Smooth muscle cell (in vitro differentiated cells): ENCODE results near the gene ACTRT2. TPM values are rescaled to one million over a fixed set of nuclear protein-coding genes. Genes with fewer than 3 reads are reported as not detected.

Source experiments
- DNase-seq: peaks from one replicate; lab custom pipeline; 2025; ENCODE audit not compliant: unreplicated experiment; lab: John Stamatoyannopoulos, UW
- H2AFZ ChIP-seq: fragments of 200-600 bp; sonication (generic); 2 replicates; pipeline ENCODE4 v1.6.0; 2016; ENCODE audit warnings: antibody characterized with exemption, low read depth, mild to moderate bottlenecking
- H3F3A ChIP-seq: fragments of 200-600 bp; sonication (generic); 2 replicates; pipeline ENCODE4 v1.6.0; 2017; ENCODE audit warnings: antibody characterized with exemption, low read depth
- H3K27ac ChIP-seq: fragments of 200-600 bp; sonication (generic); 2 replicates; pipeline ENCODE4 v1.5.1; 2016; ENCODE audit warnings: low read depth, mild to moderate bottlenecking
- H3K27me3 ChIP-seq: fragments of 200-600 bp; sonication (generic); 2 replicates; pipeline ENCODE4 v1.6.1; 2016; ENCODE audit warnings: low read depth, mild to moderate bottlenecking
- H3K36me3 ChIP-seq: fragments of 200-600 bp; sonication (generic); 2 replicates; pipeline ENCODE4 v1.5.1; 2016; ENCODE audit warnings: low read depth
- H3K4me1 ChIP-seq: fragments of 200-600 bp; sonication (generic); 2 replicates; pipeline ENCODE4 v1.5.1; 2016; ENCODE audit warnings: low read depth
- H3K4me2 ChIP-seq: fragments of 200-600 bp; sonication (generic); 2 replicates; pipeline ENCODE4 v1.6.0; 2016; ENCODE audit warnings: mild to moderate bottlenecking
- H3K4me3 ChIP-seq: fragments of 200-600 bp; sonication (generic); 2 replicates; pipeline ENCODE4 v1.5.1; 2016; ENCODE audit warnings: mild to moderate bottlenecking
- H3K79me2 ChIP-seq: fragments of 200-600 bp; sonication (generic); 2 replicates; pipeline ENCODE4 v1.6.0; 2016; ENCODE audit warnings: low read depth, mild to moderate bottlenecking
- H3K9ac ChIP-seq: fragments of 200-600 bp; sonication (generic); 2 replicates; pipeline ENCODE4 v1.6.0; 2016; ENCODE audit warnings: low read depth
- H3K9me3 ChIP-seq: fragments of 200-600 bp; sonication (generic); replicated peaks from 2 replicates; pipeline ENCODE4 v1.5.1; 2016; ENCODE audit warnings: low read depth
- H4K20me1 ChIP-seq: fragments of 200-600 bp; sonication (generic); 2 replicates; pipeline ENCODE4 v1.6.0; 2016; ENCODE audit warnings: low read depth
- CTCF ChIP-seq: fragments of 200-600 bp; sonication (generic); IDR thresholded peaks from 2 replicates; pipeline ENCODE4 v1.5.1; 2017; ENCODE audit warnings: borderline replicate concordance, mild to moderate bottlenecking, antibody characterized with exemption; ENCODE audit not compliant: insufficient read depth, poor library complexity, severe bottlenecking
- WGBS: methylation state at CpG from one replicate; pipeline ENCODE4 v1.1.7; 2016; ENCODE audit warnings: low lambda C conversion rate; 5-methylcytosine and 5-hydroxymethylcytosine counted together
- polyA plus RNA-seq: library from polyadenylated mRNA; unstranded; fragments of >200 nt; fragmentation: Nextera tagmentation; extraction: Ambion mirVana; gene quantifications from 2 replicates; pipeline ENCODE4 v1.2.1, GENCODE V29; 2016
- total RNA-seq: library from RNA; depleted of rRNA; stranded (reverse); fragments of >200 nt; gene quantifications from 2 replicates; pipeline ENCODE4 v1.2.3, GENCODE V29; 2014

ACTRT2 gene
- total and polyA plus RNA-seq, 2 experiments from 2014 or later = not detected

GRCh38 chr1:2989976-2990375 lies 31.3 kb upstream of the ACTRT2 start:
- H3K4me2 ChIP-seq = no peak overlapping the region
- DNase-seq = no peak
- no peak overlapping the region for H3K4me3 ChIP-seq
- no peaks in the 10 kb centered on the region for H3F3A ChIP-seq
- no peak overlapping the region for H3K27ac ChIP-seq
- H3K4me1 ChIP-seq = no peaks in the 10 kb centered on the region
- H4K20me1 ChIP-seq = no peaks in the 10 kb centered on the region
- WGBS = 83% methylated on average over 7 of the region's 7 CpGs
- H3K9me3 ChIP-seq = no peaks in the 10 kb centered on the region
- TF ChIP-seq CTCF = no peak
- no peaks in the 10 kb centered on the region for H3K27me3 ChIP-seq
- H3K79me2 ChIP-seq = no peaks in the 10 kb centered on the region
- no peak overlapping the region for H3K9ac ChIP-seq
- H3K36me3 ChIP-seq = no peaks in the 10 kb centered on the region
- H2AFZ ChIP-seq = no peak overlapping the region

DNA sequence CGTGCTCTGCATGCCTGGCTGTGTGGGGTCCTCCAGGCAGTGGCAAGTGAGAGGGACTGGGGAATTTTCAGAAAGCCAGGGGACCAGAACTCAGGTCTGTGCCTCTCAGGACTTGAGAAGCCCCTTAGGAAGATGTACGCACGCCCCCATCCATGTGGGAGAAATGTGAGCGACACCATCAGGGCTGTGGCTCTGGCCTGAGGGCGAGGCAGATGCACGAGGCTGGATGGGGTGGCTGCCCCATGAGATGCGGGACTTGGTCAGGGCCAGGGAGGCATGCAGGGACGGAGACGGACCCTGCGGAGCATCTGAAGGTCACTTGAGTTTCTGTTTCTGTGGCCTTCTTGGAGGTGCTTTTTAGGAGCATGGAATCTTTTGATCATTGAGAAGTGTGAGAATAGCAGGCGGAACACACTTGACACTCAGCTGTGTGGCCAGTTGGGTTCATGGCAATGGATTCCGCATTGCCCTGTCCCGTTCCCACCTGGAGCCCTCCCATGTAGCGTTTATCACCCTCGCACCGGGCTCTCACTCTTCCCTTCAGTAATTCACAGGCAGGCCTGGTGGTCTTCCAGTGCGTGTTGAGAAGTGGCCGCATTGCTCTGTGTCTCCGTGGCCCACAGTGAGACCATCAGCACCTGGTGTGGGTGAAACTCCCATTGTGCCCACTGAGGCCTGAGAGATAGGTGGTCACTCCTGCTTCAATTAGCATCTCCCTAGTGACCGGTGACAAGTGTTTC lies 30.7 kb upstream of the ACTRT2 start:
- no peaks in the 10 kb centered on the region for H3K4me1 ChIP-seq
- DNase-seq = no peak
- no peaks in the 10 kb centered on the region for H3K27me3 ChIP-seq
- H2AFZ ChIP-seq = no peak overlapping the region
- no peak overlapping the region for H3K9ac ChIP-seq
- TF ChIP-seq CTCF = no peak
- H3F3A ChIP-seq = no peaks in the 10 kb centered on the region
- no peaks in the 10 kb centered on the region for H3K36me3 ChIP-seq
- 87% methylated on average over 20 of the region's 20 CpGs for WGBS
- no peaks in the 10 kb centered on the region for H3K79me2 ChIP-seq
- H3K4me3 ChIP-seq = no peak overlapping the region
- H3K27ac ChIP-seq = no peak overlapping the region
- no peak overlapping the region for H3K4me2 ChIP-seq
- no peaks in the 10 kb centered on the region for H4K20me1 ChIP-seq
- H3K9me3 ChIP-seq = no peaks in the 10 kb centered on the region

- H3K79me2 ChIP-seq = no peaks in the 10 kb centered on the region
- no peak for DNase-seq
- H3K4me3 ChIP-seq = no peak overlapping the region
- TF ChIP-seq CTCF = no peak
- H4K20me1 ChIP-seq = no peaks in the 10 kb centered on the region
- H3K27ac ChIP-seq = no peak overlapping the region
- no peaks in the 10 kb centered on the region for H3K4me1 ChIP-seq
- no peaks in the 10 kb centered on the region for H3K36me3 ChIP-seq
- 81% methylated on average over 18 of the region's 18 CpGs for WGBS
- no peak overlapping the region for H3K9ac ChIP-seq
- no peak overlapping the region for H2AFZ ChIP-seq
- no peak overlapping the region for H3K4me2 ChIP-seq
- no peaks in the 10 kb centered on the region for H3K9me3 ChIP-seq
- no peaks in the 10 kb centered on the region for H3K27me3 ChIP-seq
- H3F3A ChIP-seq = no peaks in the 10 kb centered on the region
These were observed 29.3 kb upstream of the ACTRT2 start for GRCh38 chr1:2991753-2992495.
